Measurements from ENCODE around the gene KRI1.

KRI1 gene

GRCh38 chr19:10600149-10600548 is 34.3 kb upstream of the KRI1 start:
- TF ChIP-seq CTCF (IDR thresholded peaks at IDR 0.05), result no peak
- Histone ChIP-seq H3K4me2 (ENCODE audit: low read length) (no peak overlapping the region), H3K9me3 (ENCODE audit: control insufficient read depth, low read length) (no peaks in the 10 kb centered on the region), H3K79me2 (no peaks in the 10 kb centered on the region), H3K9ac (no peak overlapping the region), H3K4me3 (ENCODE audit: low read depth, low read length) (no peak overlapping the region), H2AFZ (no peak overlapping the region), H3K27me3 (ENCODE audit: control insufficient read depth, insufficient read depth, low read length) (no peaks in the 10 kb centered on the region), H3K27ac (no peak overlapping the region), H3K4me1 (peaks cover 2% of the 10 kb centered on the region), H3K36me3 (ENCODE audit: control insufficient read depth, insufficient read depth, low read length) (no peaks in the 10 kb centered on the region)

GRCh38 chr19:10593820-10594637 is 28.2 kb upstream of the KRI1 start:
- Histone ChIP-seq H3K9me3 (ENCODE audit: control insufficient read depth, low read length) (no peaks in the 10 kb centered on the region), H3K79me2 (no peaks in the 10 kb centered on the region), H3K4me1 (no peaks in the 10 kb centered on the region), H3K27me3 (ENCODE audit: control insufficient read depth, insufficient read depth, low read length) (no peaks in the 10 kb centered on the region), H3K9ac (no peak overlapping the region), H3K4me3 (ENCODE audit: low read depth, low read length) (no peak overlapping the region), H2AFZ (peak overlapping the region; percentile 33), H3K36me3 (ENCODE audit: control insufficient read depth, insufficient read depth, low read length) (no peaks in the 10 kb centered on the region), H3K27ac (no peak overlapping the region), H3K4me2 (ENCODE audit: low read length) (no peak overlapping the region)
- TF ChIP-seq CTCF (IDR thresholded peaks at IDR 0.05), result no peak

- no peak overlapping the region for H2AFZ ChIP-seq
- no peaks in the 10 kb centered on the region for H3K9me3 ChIP-seq (ENCODE audit: control insufficient read depth, low read length)
- no peaks in the 10 kb centered on the region for H3K36me3 ChIP-seq (ENCODE audit: control insufficient read depth, insufficient read depth, low read length)
- no peak overlapping the region for H3K9ac ChIP-seq
- no peaks in the 10 kb centered on the region for H3K27me3 ChIP-seq (ENCODE audit: control insufficient read depth, insufficient read depth, low read length)
- H3K4me1 ChIP-seq, result no peaks in the 10 kb centered on the region
- H3K4me2 ChIP-seq (ENCODE audit: low read length), result no peak overlapping the region
- no peak overlapping the region for H3K27ac ChIP-seq
- TF ChIP-seq CTCF (IDR thresholded peaks at IDR 0.05), result no peak
- H3K79me2 ChIP-seq, result no peaks in the 10 kb centered on the region
- H3K4me3 ChIP-seq (ENCODE audit: low read depth, low read length), result no peak overlapping the region
Measured at GRCh38 chr19:10593148-10593547, 27.3 kb upstream of the KRI1 start.

- H3K9me3 ChIP-seq (ENCODE audit: control insufficient read depth, low read length), result no peaks in the 10 kb centered on the region
- no peak overlapping the region for H3K4me2 ChIP-seq (ENCODE audit: low read length)
- H3K27me3 ChIP-seq (ENCODE audit: control insufficient read depth, insufficient read depth, low read length), result no peaks in the 10 kb centered on the region
- no peaks in the 10 kb centered on the region for H3K79me2 ChIP-seq
- no peaks in the 10 kb centered on the region for H3K4me1 ChIP-seq
- H3K36me3 ChIP-seq (ENCODE audit: control insufficient read depth, insufficient read depth, low read length), result no peaks in the 10 kb centered on the region
- H3K9ac ChIP-seq, result no peak overlapping the region
- no peak overlapping the region for H3K4me3 ChIP-seq (ENCODE audit: low read depth, low read length)
- H3K27ac ChIP-seq, result no peak overlapping the region
- no peak for TF ChIP-seq CTCF (IDR thresholded peaks at IDR 0.05)
- H2AFZ ChIP-seq, result peak overlapping the region; percentile 91
Measured at GRCh38 chr19:10587839-10588150, 22.0 kb upstream of the KRI1 start.

All from parathyroid adenoma (tissue), 2 donors.